Activated CD8-positive, alpha-beta memory T cell treated with anti-CD3 and anti-CD28 coated beads for 36 hours (primary cell): ENCODE data around the gene CTNNA3. TPM values are rescaled to one million over a fixed set of nuclear protein-coding genes. Genes with fewer than 3 reads are reported as not detected.
"Not testable (repeated sequence)": the region's sequence is repeated elsewhere in the genome, so short reads cannot be mapped to it uniquely, and the experiment has no call there.

Source experiments
- CTCF ChIA-PET: fragments of 350-600 bp; sonication (Branson Sonifier 250); formaldehyde crosslinking; loops from one replicate; lab custom pipeline; 2021; ENCODE audit warnings: antibody characterized with exemption; lab: Charles Lee
- POLR2A ChIA-PET: fragments of 350-600 bp; sonication (Branson Sonifier 250); formaldehyde crosslinking; loops from one replicate; lab custom pipeline; 2021; ENCODE audit warnings: antibody characterized with exemption; lab: Charles Lee
- total RNA-seq, 2 experiments: library from RNA; stranded (reverse); gene quantifications; one replicate each; pipeline ENCODE4 v1.2.3, GENCODE V29; 2021

CTNNA3 gene
- total RNA-seq, 2 experiments from 2014 or later: not detected

- ChIA-PET POLR2A (no interaction called here), CTCF (no interaction called here)
Measured at GRCh38 chr10:66472156-66472555, 1223.8 kb downstream of the CTNNA3 start.

GRCh38 chr10:66467042-66467441, 1229.0 kb downstream of the CTNNA3 start:
- POLR2A ChIA-PET: no interaction called here
- CTCF ChIA-PET: no interaction called here

DNA sequence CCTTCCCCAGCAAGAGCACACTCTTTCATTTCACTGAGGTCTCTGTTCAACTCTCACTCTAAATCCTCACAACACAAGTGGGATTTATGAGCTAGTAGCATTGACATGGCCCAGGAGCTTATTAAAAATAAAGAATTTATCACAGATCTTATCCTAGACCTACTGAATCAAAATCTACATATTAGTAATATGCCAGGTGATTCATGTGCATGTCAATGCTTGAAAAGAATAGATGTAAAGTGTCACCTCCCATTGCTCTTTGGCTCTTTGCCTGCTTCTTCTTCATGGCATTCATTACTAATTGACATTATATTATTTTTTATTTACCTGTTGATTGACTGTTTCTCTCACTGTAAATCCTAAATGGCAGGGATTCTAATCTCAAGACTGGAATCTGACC, 1229.4 kb downstream of the CTNNA3 start:
- ChIA-PET CTCF (no interaction called here), POLR2A (no interaction called here)

DNA sequence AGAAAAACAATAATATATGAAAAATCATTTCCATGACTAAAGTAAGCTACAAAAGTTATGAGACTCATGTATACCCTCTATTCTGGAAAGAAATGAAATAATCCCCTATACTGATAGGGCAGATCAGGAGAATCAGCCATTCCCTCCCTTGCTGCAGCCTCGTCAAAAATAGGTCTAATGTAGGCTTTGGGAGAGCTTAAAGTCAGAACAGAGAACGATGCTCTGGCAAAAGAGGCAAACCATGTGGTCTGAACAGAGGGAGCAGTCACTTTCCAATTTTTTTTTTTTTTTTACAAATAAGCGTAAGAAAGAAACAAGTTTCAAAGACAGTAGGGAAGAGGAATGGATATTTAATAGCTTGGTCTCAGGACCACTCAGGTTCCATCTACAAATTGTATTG, 1232.4 kb downstream of the CTNNA3 start:
- ChIA-PET POLR2A (no interaction called here), CTCF (no interaction called here)

GRCh38 chr10:66457629-66458028, 1238.4 kb downstream of the CTNNA3 start:
- ChIA-PET CTCF (no interaction called here), POLR2A (no interaction called here)

DNA sequence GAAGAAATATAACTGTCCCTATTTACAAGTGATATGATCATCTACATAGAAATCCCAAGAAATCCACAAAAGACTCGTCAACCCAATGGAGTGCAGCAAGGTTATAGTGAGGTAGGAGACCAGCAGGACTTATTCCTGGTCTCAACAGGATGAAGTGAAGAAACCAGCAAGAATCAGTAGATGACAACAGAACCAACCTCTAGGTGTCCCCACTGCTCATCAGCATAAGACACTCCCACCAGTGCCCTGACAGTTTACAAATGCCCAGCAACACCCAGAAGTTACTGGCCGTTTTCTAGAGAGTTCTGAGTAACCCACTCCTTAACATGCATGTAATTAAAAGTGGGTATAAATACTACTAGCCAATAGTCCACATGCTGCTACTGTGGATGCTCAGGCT, 1240.7 kb downstream of the CTNNA3 start:
- POLR2A ChIA-PET: no interaction called here

GRCh38 chr10:66440568-66440967, 1255.4 kb downstream of the CTNNA3 start:
- ChIA-PET CTCF (no interaction called here), POLR2A (no interaction called here)

More for the DNA sequence above, 1240.7 kb downstream of the CTNNA3 start:
- CTCF ChIA-PET: no interaction called here

- ChIA-PET CTCF (no interaction called here), POLR2A (no interaction called here)
Measured at GRCh38 chr10:66414943-66415342, 1281.1 kb downstream of the CTNNA3 start.

- CTCF ChIA-PET: no interaction called here
- POLR2A ChIA-PET: no interaction called here
Measured at GRCh38 chr10:66405566-66405965, 1290.4 kb downstream of the CTNNA3 start.

DNA sequence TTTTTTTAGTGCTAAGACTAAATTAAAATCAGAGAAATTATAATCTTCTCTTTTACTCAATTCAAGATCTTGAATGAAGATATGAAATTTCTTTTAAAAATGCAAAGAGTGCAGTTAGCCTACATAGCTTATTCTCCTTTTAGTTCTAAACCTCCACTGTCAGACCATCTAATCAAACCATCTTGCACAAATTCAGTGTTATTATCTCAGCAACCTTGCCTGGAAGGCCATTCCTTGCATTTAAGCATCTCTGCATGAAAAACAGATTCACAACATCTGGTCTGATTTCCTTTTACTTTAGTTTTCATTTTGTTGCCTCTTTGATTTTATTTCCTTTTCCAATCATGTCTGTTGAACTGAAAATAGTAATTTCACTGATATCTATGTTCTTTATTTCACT, 1297.3 kb downstream of the CTNNA3 start:
- ChIA-PET CTCF (no interaction called here), POLR2A (no interaction called here)

GRCh38 chr10:66394342-66395063, 1301.5 kb downstream of the CTNNA3 start:
- ChIA-PET POLR2A (no interaction called here), CTCF (no interaction called here)

DNA sequence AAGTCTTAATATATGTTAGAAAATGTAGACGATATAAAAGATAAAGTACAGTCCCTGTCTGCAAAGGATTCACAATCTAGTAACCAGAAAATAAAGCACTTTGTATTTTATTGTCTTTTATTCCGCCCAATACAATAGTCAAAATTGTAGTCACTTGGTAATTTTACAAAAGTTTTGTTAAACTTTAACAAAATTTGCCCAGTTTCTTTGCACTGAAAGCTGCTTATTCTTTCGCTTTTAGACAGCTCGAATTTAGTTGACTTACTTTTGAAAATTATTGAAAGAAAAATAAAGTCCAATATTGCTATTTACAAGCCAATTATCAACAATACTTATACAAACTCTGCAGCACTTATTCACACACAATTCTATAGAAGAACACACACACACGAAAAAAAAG, 1305.1 kb downstream of the CTNNA3 start:
- CTCF ChIA-PET: no interaction called here
- POLR2A ChIA-PET: no interaction called here

DNA sequence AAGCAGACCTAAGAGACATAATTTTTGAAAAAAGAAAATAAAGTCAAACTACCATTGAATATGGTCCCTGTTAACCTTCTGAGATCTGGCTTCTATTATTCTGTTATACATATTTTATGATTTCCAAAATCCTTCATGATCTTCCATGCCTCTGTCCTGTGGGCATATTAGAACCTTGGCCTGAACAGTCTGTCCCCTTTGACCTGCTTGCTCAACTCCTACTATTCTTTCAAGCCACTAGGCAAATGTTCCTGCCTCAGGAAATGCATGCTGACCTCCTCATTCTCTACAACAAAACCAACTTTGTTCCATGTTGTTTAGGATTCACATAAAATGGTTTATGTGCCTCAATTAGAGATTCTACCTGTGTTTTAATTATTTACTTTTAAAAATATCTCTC, 1315.0 kb downstream of the CTNNA3 start:
- POLR2A ChIA-PET: no interaction called here
- CTCF ChIA-PET: no interaction called here

- POLR2A ChIA-PET: no interaction called here
- CTCF ChIA-PET: no interaction called here
Measured at GRCh38 chr10:66378117-66378876, 1317.7 kb downstream of the CTNNA3 start.

- POLR2A ChIA-PET: no interaction called here
- CTCF ChIA-PET: no interaction called here
Measured at GRCh38 chr10:66368146-66368545, 1327.8 kb downstream of the CTNNA3 start.

GRCh38 chr10:66366163-66366562, 1329.8 kb downstream of the CTNNA3 start:
- ChIA-PET POLR2A (interaction anchor here (0.6 kb wide), 1 partner anchor 9 kb away, joined by 7 read pairs; no protein-coding TSS in a partner anchor), CTCF (no interaction called here)

- POLR2A ChIA-PET: interaction anchor here (0.6 kb wide), 1 partner anchor 10 kb away, joined by 7 read pairs; no protein-coding TSS in a partner anchor
- CTCF ChIA-PET: no interaction called here
Measured at GRCh38 chr10:66365686-66366085, 1330.3 kb downstream of the CTNNA3 start.

DNA sequence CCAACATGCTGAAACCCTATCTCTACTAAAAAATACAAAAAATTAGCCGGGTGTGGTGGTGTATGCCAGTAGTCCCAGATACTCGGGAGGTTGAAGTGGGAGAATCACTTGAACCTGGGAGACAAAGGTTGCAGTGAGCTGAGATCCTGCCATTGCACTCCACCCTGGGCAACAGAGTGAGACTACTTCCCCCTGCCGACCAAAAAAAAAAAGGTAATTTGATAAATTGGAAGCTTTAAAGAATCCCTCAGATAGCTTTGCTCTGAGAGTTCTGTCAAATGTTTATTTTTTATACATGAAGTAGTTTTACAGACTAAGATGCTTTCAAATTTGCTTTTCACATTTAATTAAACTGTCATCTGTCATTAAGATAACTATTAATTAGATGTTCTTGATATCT, 1333.5 kb downstream of the CTNNA3 start:
- ChIA-PET POLR2A (no interaction called here), CTCF (no interaction called here)

GRCh38 chr10:66353822-66354221, 1342.2 kb downstream of the CTNNA3 start:
- CTCF ChIA-PET, POLR2A ChIA-PET: not testable (repeated sequence)

- ChIA-PET CTCF (no interaction called here), POLR2A (no interaction called here)
Measured at GRCh38 chr10:66353422-66353821, 1342.6 kb downstream of the CTNNA3 start.
